Natural killer cell treated with Interleukin-12 subunit alpha and Interleukin-12 subunit beta and Interleukin-15 and Interleukin-18, amount 100 ng/mL, for 72 hours (primary cell): ENCODE results near the gene KCNA5. TPM values are rescaled to one million over a fixed set of nuclear protein-coding genes. Genes with fewer than 3 reads are reported as not detected.

ENCODE experiments used
- ATAC-seq, 2 donors: fragments of 150-1000 bp; cut with Tn5 transposase in 1 of 2; sonication (Bioruptor Pico), chemical (Tn5 transposase) in 1 of 2; 2 replicates each; pipeline ENCODE4 v1.10.0; 2021
- DNase-seq: peaks from one replicate; pipeline ENCODE4 v3.0.0; 2022; ENCODE audit warnings: low spot score
- H3K27ac Mint-ChIP-seq, 2 donors: 1 replicate in 1 of 2; 2 replicates in 1 of 2; pipeline ENCODE4 v1.8.0; 2022; ENCODE audit warnings: mixed read lengths in 2 of 2, mild to moderate bottlenecking in 1 of 2, moderate library complexity in 1 of 2
- H3K27me3 Mint-ChIP-seq, 2 donors: 1 replicate in 1 of 2; 2 replicates in 1 of 2; pipeline ENCODE4 v1.8.0; 2022; ENCODE audit warnings: mixed read lengths in 2 of 2
- H3K36me3 Mint-ChIP-seq: one replicate; pipeline ENCODE4 v1.8.0; 2022; ENCODE audit warnings: mixed read lengths
- H3K4me1 Mint-ChIP-seq, 2 donors: 1 replicate in 1 of 2; 2 replicates in 1 of 2; pipeline ENCODE4 v1.8.0; 2022; ENCODE audit warnings: low read depth in 2 of 2, mixed read lengths in 2 of 2, mild to moderate bottlenecking in 1 of 2
- H3K4me3 Mint-ChIP-seq: one replicate; pipeline ENCODE4 v1.8.0; 2022; ENCODE audit warnings: mixed read lengths
- H3K9me3 Mint-ChIP-seq: 2 replicates; pipeline ENCODE4 v1.8.0; 2022; ENCODE audit warnings: mixed read lengths
- total RNA-seq, 2 donors: library from RNA; stranded (reverse); gene quantifications; one replicate each; pipeline ENCODE4 v1.2.3, GENCODE V29; 2022

Gene KCNA5
- total RNA-seq, 2 donors from 2014 or later = not detected

- DNase-seq (no peak), ATAC-seq (no peak)
- Mint-ChIP-seq H3K4me3 (no peak overlapping the region), H3K27me3 (peaks cover 19 to 33% of the 10 kb centered on the region in 2 donors), H3K9me3 (no peaks in the 10 kb centered on the region), H3K36me3 (no peaks in the 10 kb centered on the region), H3K4me1 (no peaks in the 10 kb centered on the region), H3K27ac (no peak overlapping the region)
Observed at GRCh38 chr12:5060958-5061357, 17.3 kb downstream of the KCNA5 start.

DNA sequence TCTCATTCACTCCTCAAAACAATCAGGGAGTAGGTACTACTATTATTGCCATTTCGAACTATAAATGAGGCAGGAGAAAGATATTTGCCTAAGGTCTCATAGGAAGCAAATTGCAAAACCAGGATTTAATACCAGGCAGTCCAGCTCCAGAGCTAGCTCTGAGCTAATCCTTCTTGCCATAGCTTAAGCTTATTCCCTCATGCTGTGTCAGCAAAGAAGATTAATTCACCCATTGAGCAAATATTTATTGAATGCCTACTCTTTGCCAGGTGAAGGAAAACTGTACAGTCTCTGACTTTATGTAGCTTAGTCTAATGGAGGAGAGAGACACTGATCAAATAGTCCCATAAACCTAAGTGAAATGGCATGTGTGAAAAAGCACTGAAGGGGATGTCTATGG, 19.5 kb downstream of the KCNA5 start:
- H3K27me3 Mint-ChIP-seq = peaks cover 20 to 26% of the 10 kb centered on the region in 2 donors

GRCh38 chr12:5064913-5065490, 21.3 kb downstream of the KCNA5 start:
- DNase-seq (no peak), ATAC-seq (no peak)
- H3K9me3 Mint-ChIP-seq = no peaks in the 10 kb centered on the region
- H3K36me3 Mint-ChIP-seq = no peaks in the 10 kb centered on the region
- H3K27me3 Mint-ChIP-seq = peaks cover 14 to 22% of the 10 kb centered on the region in 2 donors
- H3K4me1 Mint-ChIP-seq = no peaks in the 10 kb centered on the region
- H3K27ac Mint-ChIP-seq = no peak overlapping the region
- no peak overlapping the region for H3K4me3 Mint-ChIP-seq

More for the DNA sequence above, 19.5 kb downstream of the KCNA5 start:
- no peaks in the 10 kb centered on the region for H3K9me3 Mint-ChIP-seq
- H3K4me3 Mint-ChIP-seq = no peak overlapping the region
- ATAC-seq (no peak), DNase-seq (no peak)
- H3K36me3 Mint-ChIP-seq = no peaks in the 10 kb centered on the region
- H3K4me1 Mint-ChIP-seq = no peaks in the 10 kb centered on the region
- H3K27ac Mint-ChIP-seq = no peak overlapping the region

GRCh38 chr12:5066251-5066650, 22.6 kb downstream of the KCNA5 start:
- Mint-ChIP-seq H3K4me3 (no peak overlapping the region), H3K27me3 (peaks cover 10 to 15% of the 10 kb centered on the region in 2 donors), H3K27ac (no peak overlapping the region), H3K36me3 (no peaks in the 10 kb centered on the region), H3K9me3 (no peaks in the 10 kb centered on the region), H3K4me1 (no peaks in the 10 kb centered on the region)
- DNase-seq (no peak), ATAC-seq (no peak)

GRCh38 chr12:5068126-5068525, 24.4 kb downstream of the KCNA5 start:
- Mint-ChIP-seq H3K4me1 (no peaks in the 10 kb centered on the region), H3K4me3 (no peak overlapping the region), H3K36me3 (no peaks in the 10 kb centered on the region), H3K9me3 (no peaks in the 10 kb centered on the region), H3K27ac (no peak overlapping the region), H3K27me3 (peaks cover 11% of the 10 kb centered on the region in 2 donors)
- DNase-seq (no peak), ATAC-seq (no peak)

DNA sequence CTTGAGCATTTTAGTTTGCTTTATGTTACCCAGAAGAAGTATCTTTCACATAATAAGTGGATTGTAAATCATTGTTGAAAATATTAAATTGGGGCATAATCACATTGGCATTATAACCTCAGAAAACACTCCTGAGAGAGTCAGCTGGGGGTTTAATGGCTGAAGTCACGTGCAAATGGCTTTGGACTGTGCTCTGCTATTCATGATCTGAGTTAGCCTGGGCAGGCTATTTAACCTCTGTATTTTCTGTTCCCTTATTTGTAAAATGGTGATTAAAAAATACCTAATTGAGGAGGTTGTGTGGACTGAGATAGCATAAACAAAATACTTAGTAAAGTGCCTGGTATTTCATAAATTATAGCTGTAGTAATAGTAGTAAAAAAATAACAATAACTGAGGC, 24.9 kb downstream of the KCNA5 start:
- Mint-ChIP-seq H3K4me1 (no peaks in the 10 kb centered on the region), H3K9me3 (no peaks in the 10 kb centered on the region), H3K27ac (no peak overlapping the region), H3K27me3 (peaks cover 13 to 15% of the 10 kb centered on the region in 2 donors), H3K4me3 (no peak overlapping the region), H3K36me3 (no peaks in the 10 kb centered on the region)
- ATAC-seq (no peak), DNase-seq (no peak)

GRCh38 chr12:5070090-5070489, 26.4 kb downstream of the KCNA5 start:
- Mint-ChIP-seq H3K9me3 (no peaks in the 10 kb centered on the region), H3K27me3 (peaks cover 6 to 11% of the 10 kb centered on the region in 2 donors), H3K4me1 (no peaks in the 10 kb centered on the region), H3K36me3 (no peaks in the 10 kb centered on the region), H3K27ac (no peak overlapping the region), H3K4me3 (no peak overlapping the region)
- ATAC-seq (no peak), DNase-seq (no peak)

GRCh38 chr12:5071496-5071895, 27.8 kb downstream of the KCNA5 start:
- ATAC-seq = no peak
- no peak for DNase-seq
- no peaks in the 10 kb centered on the region for H3K9me3 Mint-ChIP-seq
- H3K4me1 Mint-ChIP-seq = no peaks in the 10 kb centered on the region
- no peaks in the 10 kb centered on the region for H3K36me3 Mint-ChIP-seq
- no peak overlapping the region for H3K27ac Mint-ChIP-seq
- H3K27me3 Mint-ChIP-seq = peaks cover 6 to 11% of the 10 kb centered on the region in 2 donors
- H3K4me3 Mint-ChIP-seq = no peak overlapping the region

DNA sequence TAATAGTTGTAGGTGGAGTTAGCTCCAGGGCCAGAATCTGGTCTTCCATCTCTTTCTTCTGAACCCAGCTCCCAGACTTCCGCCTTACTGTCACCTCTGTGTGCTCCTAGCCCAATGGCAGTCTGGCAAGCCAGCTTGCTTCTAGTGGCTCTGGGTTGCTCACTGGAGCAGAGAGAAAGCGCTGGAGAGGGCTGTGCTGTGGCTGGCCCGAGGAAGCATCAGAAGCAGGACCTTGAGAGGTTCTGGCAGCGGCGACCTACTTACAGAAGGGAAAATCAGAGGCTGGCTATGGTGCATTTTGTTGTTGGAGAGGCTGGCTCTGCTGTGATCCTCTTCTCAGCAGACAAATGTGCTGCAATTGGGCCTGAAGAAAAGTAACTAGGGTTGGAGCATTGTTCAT, 28.6 kb downstream of the KCNA5 start:
- Mint-ChIP-seq H3K4me3 (no peak overlapping the region), H3K36me3 (no peaks in the 10 kb centered on the region), H3K4me1 (no peaks in the 10 kb centered on the region), H3K27ac (no peak overlapping the region), H3K27me3 (peaks cover 6 to 11% of the 10 kb centered on the region in 2 donors), H3K9me3 (no peaks in the 10 kb centered on the region)
- ATAC-seq (no peak), DNase-seq (no peak)

- Mint-ChIP-seq H3K27ac (no peak overlapping the region), H3K4me1 (no peaks in the 10 kb centered on the region), H3K9me3 (no peaks in the 10 kb centered on the region), H3K27me3 (peaks cover 6 to 7% of the 10 kb centered on the region in 2 donors), H3K36me3 (no peaks in the 10 kb centered on the region), H3K4me3 (no peak overlapping the region)
- no peak for ATAC-seq
- DNase-seq = no peak
Observed at GRCh38 chr12:5073054-5073453, 29.4 kb downstream of the KCNA5 start.

- Mint-ChIP-seq H3K36me3 (no peaks in the 10 kb centered on the region), H3K4me3 (no peak overlapping the region), H3K27me3 (peaks cover 6 to 7% of the 10 kb centered on the region in 2 donors), H3K27ac (no peak overlapping the region), H3K4me1 (no peaks in the 10 kb centered on the region), H3K9me3 (no peaks in the 10 kb centered on the region)
- ATAC-seq = no peak
- no peak for DNase-seq
Observed at GRCh38 chr12:5073853-5074252, 30.2 kb downstream of the KCNA5 start.

DNA sequence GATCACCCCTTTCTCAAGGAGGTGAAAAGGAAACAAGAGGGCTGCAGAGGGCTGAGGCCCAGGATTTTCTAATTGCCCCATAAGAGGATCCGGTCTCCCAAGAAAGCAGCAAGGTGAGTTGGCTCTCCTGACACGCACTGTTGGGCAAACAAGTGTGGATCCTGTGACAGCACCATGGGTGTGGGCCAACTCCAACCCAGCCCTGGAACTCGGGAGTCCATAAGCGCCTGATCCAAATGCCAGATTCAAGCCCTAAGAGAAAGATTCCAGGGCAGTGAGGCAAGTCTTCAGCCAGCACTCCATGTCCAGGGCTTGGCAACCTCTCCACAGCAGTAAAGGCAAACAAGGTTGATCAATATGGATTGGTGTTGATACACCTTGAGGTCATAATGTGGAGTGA, 33.1 kb downstream of the KCNA5 start:
- ATAC-seq (no peak), DNase-seq (no peak)
- Mint-ChIP-seq H3K27ac (no peak overlapping the region), H3K4me3 (no peak overlapping the region), H3K4me1 (no peaks in the 10 kb centered on the region), H3K36me3 (no peaks in the 10 kb centered on the region), H3K27me3 (peaks cover 6 to 7% of the 10 kb centered on the region in 2 donors), H3K9me3 (no peaks in the 10 kb centered on the region)

- no peak overlapping the region for H3K4me3 Mint-ChIP-seq
- H3K27me3 Mint-ChIP-seq = peaks cover 4 to 6% of the 10 kb centered on the region in 2 donors
- no peak overlapping the region for H3K27ac Mint-ChIP-seq
- ATAC-seq (no peak), DNase-seq (no peak)
- no peaks in the 10 kb centered on the region for H3K4me1 Mint-ChIP-seq
- H3K9me3 Mint-ChIP-seq = no peaks in the 10 kb centered on the region
- no peaks in the 10 kb centered on the region for H3K36me3 Mint-ChIP-seq
Observed at GRCh38 chr12:5078423-5078822, 34.7 kb downstream of the KCNA5 start.

DNA sequence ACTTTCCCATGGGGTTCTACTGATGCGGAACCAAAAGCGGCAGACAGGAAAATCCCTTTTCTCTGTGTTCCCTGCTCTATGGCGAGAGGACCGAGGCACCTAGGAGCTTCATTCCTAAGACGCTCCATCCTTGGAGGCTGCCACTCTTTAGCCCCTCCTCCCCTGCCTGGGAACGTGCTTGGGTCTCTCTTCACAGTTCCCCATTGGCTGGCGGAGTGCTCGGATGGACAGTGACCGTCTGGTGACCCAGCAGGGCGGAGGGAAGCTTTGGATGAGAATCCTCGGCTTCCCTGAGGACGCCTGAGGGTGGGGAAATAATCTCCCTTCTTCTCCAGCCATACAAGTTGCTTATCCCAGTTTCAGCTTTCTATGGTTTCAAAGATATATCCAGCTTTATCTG, 37.3 kb downstream of the KCNA5 start:
- Mint-ChIP-seq H3K4me1 (no peaks in the 10 kb centered on the region), H3K9me3 (no peaks in the 10 kb centered on the region), H3K36me3 (no peaks in the 10 kb centered on the region), H3K4me3 (no peak overlapping the region), H3K27ac (no peak overlapping the region), H3K27me3 (peaks cover 15 to 17% of the 10 kb centered on the region in 2 donors)
- ATAC-seq (no peak), DNase-seq (no peak)
